ENCODE results near the gene GPHA2.

DNA sequence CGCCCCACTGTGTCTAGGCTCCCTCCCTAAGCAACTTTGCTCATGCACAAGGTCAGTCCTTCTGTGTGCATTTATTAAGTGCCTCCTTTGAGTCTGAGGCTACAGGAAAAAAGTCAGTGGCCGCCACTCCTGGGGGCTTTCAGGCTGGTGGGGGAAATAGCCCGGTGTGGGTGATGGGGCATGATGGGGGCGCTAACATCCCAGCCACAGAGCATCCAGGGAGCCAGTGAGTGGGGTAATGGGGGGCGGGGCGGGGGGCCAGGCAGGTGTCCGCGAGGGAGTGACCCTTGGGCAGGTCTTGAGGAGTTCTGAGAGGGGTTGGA, 47.3 kb downstream of the GPHA2 start:
- TF ChIP-seq, protein P1, sequence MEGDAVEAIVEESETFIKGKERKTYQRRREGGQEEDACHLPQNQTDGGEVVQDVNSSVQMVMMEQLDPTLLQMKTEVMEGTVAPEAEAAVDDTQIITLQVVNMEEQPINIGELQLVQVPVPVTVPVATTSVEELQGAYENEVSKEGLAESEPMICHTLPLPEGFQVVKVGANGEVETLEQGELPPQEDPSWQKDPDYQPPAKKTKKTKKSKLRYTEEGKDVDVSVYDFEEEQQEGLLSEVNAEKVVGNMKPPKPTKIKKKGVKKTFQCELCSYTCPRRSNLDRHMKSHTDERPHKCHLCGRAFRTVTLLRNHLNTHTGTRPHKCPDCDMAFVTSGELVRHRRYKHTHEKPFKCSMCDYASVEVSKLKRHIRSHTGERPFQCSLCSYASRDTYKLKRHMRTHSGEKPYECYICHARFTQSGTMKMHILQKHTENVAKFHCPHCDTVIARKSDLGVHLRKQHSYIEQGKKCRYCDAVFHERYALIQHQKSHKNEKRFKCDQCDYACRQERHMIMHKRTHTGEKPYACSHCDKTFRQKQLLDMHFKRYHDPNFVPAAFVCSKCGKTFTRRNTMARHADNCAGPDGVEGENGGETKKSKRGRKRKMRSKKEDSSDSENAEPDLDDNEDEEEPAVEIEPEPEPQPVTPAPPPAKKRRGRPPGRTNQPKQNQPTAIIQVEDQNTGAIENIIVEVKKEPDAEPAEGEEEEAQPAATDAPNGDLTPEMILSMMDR (IDR thresholded peaks at IDR 0.05; ENCODE audit: insufficient read depth, low read depth, low read length) = no peak
- no peak for TF ChIP-seq EZH2 (IDR thresholded peaks at IDR 0.05; ENCODE audit: insufficient read depth, low read length)
